ENCODE measurements around the gene MED12L.

MED12L gene

GRCh38 chr3:151315846-151316245 is 230.4 kb downstream of the MED12L start:
- TF ChIP-seq CTCF (IDR thresholded peaks at IDR 0.05; ENCODE audit: low read depth, low read length) = no peak

GRCh38 chr3:151316267-151316991 is 231.0 kb downstream of the MED12L start, which contains the start of gene GPR87:
TSS of gene GPR87 (minus strand) at chr3:151316820. CDS start at chr3:151300100, 16,720 bp downstream.
- H3K4me3 ChIP-seq (ENCODE audit: low read depth, low read length) = no peak within 1 kb of the TSS
- no peak for TF ChIP-seq CTCF (IDR thresholded peaks at IDR 0.05; ENCODE audit: low read depth, low read length)

More at GRCh38 chr3:151315846-151316245, 230.4 kb downstream of the MED12L start:
- H3K4me3 ChIP-seq (ENCODE audit: low read depth, low read length) = no peak overlapping the region

GRCh38 chr3:151318313-151318712 is 232.8 kb downstream of the MED12L start:
- TF ChIP-seq CTCF (IDR thresholded peaks at IDR 0.05; ENCODE audit: low read depth, low read length) = no peak
- H3K4me3 ChIP-seq (ENCODE audit: low read depth, low read length) = no peak overlapping the region

- no peak overlapping the region for H3K4me3 ChIP-seq (ENCODE audit: low read depth, low read length)
- TF ChIP-seq CTCF (IDR thresholded peaks at IDR 0.05; ENCODE audit: low read depth, low read length) = no peak
Measured at GRCh38 chr3:151318991-151319390, 233.5 kb downstream of the MED12L start.

- no peak for TF ChIP-seq CTCF (IDR thresholded peaks at IDR 0.05; ENCODE audit: low read depth, low read length)
- H3K4me3 ChIP-seq (ENCODE audit: low read depth, low read length) = no peak overlapping the region
Measured at GRCh38 chr3:151319628-151320027, 234.2 kb downstream of the MED12L start.

GRCh38 chr3:151320131-151320530 is 234.7 kb downstream of the MED12L start:
- H3K4me3 ChIP-seq (ENCODE audit: low read depth, low read length) = no peak overlapping the region
- TF ChIP-seq CTCF (IDR thresholded peaks at IDR 0.05; ENCODE audit: low read depth, low read length) = no peak

GRCh38 chr3:151321526-151321925 is 236.1 kb downstream of the MED12L start:
- no peak for TF ChIP-seq CTCF (IDR thresholded peaks at IDR 0.05; ENCODE audit: low read depth, low read length)
- H3K4me3 ChIP-seq (ENCODE audit: low read depth, low read length) = no peak overlapping the region
